Left colon (tissue), 2 donors: ENCODE data around the gene CYBRD1. TPM values are rescaled to one million over a fixed set of nuclear protein-coding genes. Genes with fewer than 3 reads are reported as not detected.
A peak's percentile ranks its signal among the peaks of the same experiment; 100 is the strongest.
"Not testable (repeated sequence)": the region's sequence is repeated elsewhere in the genome, so short reads cannot be mapped to it uniquely, and the experiment has no call there.

Experiments used
- ATAC-seq: fragments of 200-7000 bp; cut with Tn5 transposase; one replicate; pipeline ENCODE4 v1.9.1; 2020; ENCODE audit warnings: mild to moderate bottlenecking, moderate library complexity
- DNase-seq, 2 donors: peaks; one replicate each; pipeline ENCODE4 v3.0.0-alpha.2; 2020
- intact Hi-C, 2 donors: fragments of 100-400 bp; cut with DNase I in 1 of 2; cut with micrococcal nuclease in 1 of 2; formaldehyde crosslinking; loops; one replicate each; pipeline versions ENCODE4 v1.11.2 to v1.14.0; 2022; cut with DNase I, micrococcal nuclease
- long read RNA-seq: library from polyadenylated mRNA; unstranded; transcript quantifications from one replicate; pipeline ENCODE4 v2.0.0, GENCODE V29; 2021
- total RNA-seq, 2 donors: library from RNA; stranded (reverse); fragmentation: NEBNext Ultra II Directional; extraction: Animal tissue kit (Norgen Biotek cat#: 25700); gene quantifications; one replicate each; pipeline ENCODE4 v1.2.1, GENCODE V29; 2021
- donor health status: DM: no; HTN: no; CAD: no.
- donor health status: DM: yes; HTN: yes; CAD: no.

CYBRD1 gene
- 10 to 100 TPM; 46.8 to 73.1 TPM for total RNA-seq
- long read RNA-seq, full-length matches to known transcripts = 22 of 31 reads
- long read RNA-seq, partial matches to known transcripts = 1 of 31 reads
- long read RNA-seq, other reads (novel, unspliced or antisense) = 8 of 31 reads

GRCh38 chr2:171522052-171522787 is at the start of gene CYBRD1:
TSS of gene CYBRD1 (plus strand) at chr2:171522474. CDS start at chr2:171522546, 72 bp downstream.
- peak; percentile 80 to 83 for DNase-seq
- intact Hi-C loops = no loop called here
- peak; percentile 75 for ATAC-seq

GRCh38 chr2:171475979-171476378 is 46.3 kb upstream of the CYBRD1 start:
- ATAC-seq (peak; percentile 79), DNase-seq (no peak)
- intact Hi-C loops = no loop called here

- peak; percentile 71 for ATAC-seq
- DNase-seq = no peak
- intact Hi-C loops = no loop called here
These were observed 43.9 kb upstream of the CYBRD1 start for GRCh38 chr2:171478345-171478744.

- DNase-seq = no peak
- ATAC-seq = no peak
- intact Hi-C loops = no loop called here
These were observed 43.0 kb upstream of the CYBRD1 start for GRCh38 chr2:171479154-171479814.

- DNase-seq (no peak), ATAC-seq (no peak)
- intact Hi-C loops = no loop called here
These were observed 41.4 kb upstream of the CYBRD1 start for GRCh38 chr2:171480908-171481307.

GRCh38 chr2:171482308-171482707 is 40.0 kb upstream of the CYBRD1 start:
- DNase-seq = no peak
- ATAC-seq = no peak
- intact Hi-C loops = no loop called here

- DNase-seq (no peak), ATAC-seq (no peak)
- intact Hi-C loops = no loop called here
These were observed 39.4 kb upstream of the CYBRD1 start for GRCh38 chr2:171482877-171483276.

- DNase-seq (no peak), ATAC-seq (no peak)
- intact Hi-C loops = no loop called here
These were observed 38.5 kb upstream of the CYBRD1 start for GRCh38 chr2:171483793-171484192.

GRCh38 chr2:171485116-171485515 is 37.2 kb upstream of the CYBRD1 start:
- no peak for DNase-seq
- ATAC-seq = no peak
- intact Hi-C loops = no loop called here

- ATAC-seq (no peak), DNase-seq (no peak)
- intact Hi-C loops = no loop called here
These were observed 35.1 kb upstream of the CYBRD1 start for GRCh38 chr2:171487201-171487600.

- intact Hi-C loops = no loop called here
- DNase-seq = peak; percentile 75 to 93
- ATAC-seq = peak; percentile 65
These were observed 34.4 kb upstream of the CYBRD1 start for GRCh38 chr2:171487803-171488259.

GRCh38 chr2:171490577-171490976 is 31.7 kb upstream of the CYBRD1 start:
- intact Hi-C loops = no loop called here
- DNase-seq (peak; percentile 42 to 73), ATAC-seq (peak; percentile 83)

- no peak for DNase-seq
- ATAC-seq = no peak
- intact Hi-C loops = no loop called here
These were observed 31.0 kb upstream of the CYBRD1 start for GRCh38 chr2:171491292-171491691.

- intact Hi-C loops = no loop called here
- DNase-seq (peak; percentile 59 to 68), ATAC-seq (peak; percentile 64)
These were observed 29.6 kb upstream of the CYBRD1 start for GRCh38 chr2:171492664-171493063.

- ATAC-seq, intact Hi-C loops, DNase-seq: not testable (repeated sequence)
These were observed 24.6 kb upstream of the CYBRD1 start for GRCh38 chr2:171497664-171498063.

- ATAC-seq (peak; percentile 87), DNase-seq (no peak)
- intact Hi-C loops = no loop called here
These were observed 16.9 kb upstream of the CYBRD1 start for GRCh38 chr2:171505374-171505773.

GRCh38 chr2:171509945-171510731 is 12.1 kb upstream of the CYBRD1 start:
- DNase-seq (no peak), ATAC-seq (peak; percentile 79)
- intact Hi-C loops = no loop called here

GRCh38 chr2:171512014-171512413 is 10.3 kb upstream of the CYBRD1 start:
- DNase-seq (no peak), ATAC-seq (no peak)
- intact Hi-C loops = no loop called here

- intact Hi-C loops = no loop called here
- ATAC-seq (no peak), DNase-seq (no peak)
These were observed 9.5 kb upstream of the CYBRD1 start for GRCh38 chr2:171512683-171513195.
